ENCODE data around the gene RBM17.
A peak's percentile ranks its signal among the peaks of the same experiment; 100 is the strongest.

RBM17 gene

GRCh38 chr10:6054884-6055283 lies 34.0 kb upstream of the RBM17 start:
- H4K20me1 ChIP-seq (ENCODE audit: insufficient read depth, low read length) = no peaks in the 10 kb centered on the region
- H3K9me3 ChIP-seq (ENCODE audit: low read length) = no peaks in the 10 kb centered on the region
- TF ChIP-seq EZH2 (IDR thresholded peaks at IDR 0.05; ENCODE audit: borderline replicate concordance, low read length) (no peak), CTCF (IDR thresholded peaks at IDR 0.05; ENCODE audit: low read length) (no peak)
- H2AFZ ChIP-seq (ENCODE audit: low read length) = no peak overlapping the region
- H3K4me1 ChIP-seq (ENCODE audit: insufficient read depth, low read length, severe bottlenecking) = peaks cover 94% of the 10 kb centered on the region
- H3F3A ChIP-seq (ENCODE audit: insufficient read depth, low read length) = peaks cover 9% of the 10 kb centered on the region; the same call in 1 of the 2 replicates
- H3K9ac ChIP-seq (ENCODE audit: low read length) = no peak overlapping the region; the same call in 1 of the 2 replicates
- H3K27ac ChIP-seq (ENCODE audit: low read depth, low read length, poor library complexity, severe bottlenecking) = peak overlapping the region; percentile 92
- H3K79me2 ChIP-seq (ENCODE audit: insufficient read depth, low read length) = peaks cover 16% of the 10 kb centered on the region; the same call in 1 of the 2 replicates
- peak overlapping the region; percentile 60; the same call in 1 of the 2 replicates for H3K4me2 ChIP-seq (ENCODE audit: low read length)
- no peak overlapping the region for H3K4me3 ChIP-seq (ENCODE audit: low read depth, low read length, poor library complexity, severe bottlenecking)
- H3K9me2 ChIP-seq (ENCODE audit: low read depth, low read length) = no peaks in the 10 kb centered on the region
- peaks cover 35% of the 10 kb centered on the region; the same call in 1 of the 2 replicates for H3K36me3 ChIP-seq (ENCODE audit: insufficient read depth, low read length)
- H3K27me3 ChIP-seq (ENCODE audit: insufficient read depth, low read length) = no peaks in the 10 kb centered on the region

GRCh38 chr10:6055929-6056328 lies 32.9 kb upstream of the RBM17 start:
- TF ChIP-seq EZH2 (IDR thresholded peaks at IDR 0.05; ENCODE audit: borderline replicate concordance, low read length) (no peak), CTCF (IDR thresholded peaks at IDR 0.05; ENCODE audit: low read length) (no peak)
- Histone ChIP-seq H3K4me2 (ENCODE audit: low read length) (no peak overlapping the region; the same call in 1 of the 2 replicates), H3K27ac (ENCODE audit: low read depth, low read length, poor library complexity, severe bottlenecking) (peak overlapping the region; percentile 89), H3K4me1 (ENCODE audit: insufficient read depth, low read length, severe bottlenecking) (peaks cover 92% of the 10 kb centered on the region), H3K79me2 (ENCODE audit: insufficient read depth, low read length) (peaks cover 23% of the 10 kb centered on the region; the same call in 1 of the 2 replicates), H4K20me1 (ENCODE audit: insufficient read depth, low read length) (no peaks in the 10 kb centered on the region), H3F3A (ENCODE audit: insufficient read depth, low read length) (peaks cover 9% of the 10 kb centered on the region; the same call in 1 of the 2 replicates), H2AFZ (ENCODE audit: low read length) (no peak overlapping the region), H3K9me3 (ENCODE audit: low read length) (no peaks in the 10 kb centered on the region), H3K9ac (ENCODE audit: low read length) (no peak overlapping the region; the same call in 1 of the 2 replicates), H3K4me3 (ENCODE audit: low read depth, low read length, poor library complexity, severe bottlenecking) (no peak overlapping the region), H3K9me2 (ENCODE audit: low read depth, low read length) (no peaks in the 10 kb centered on the region), H3K36me3 (ENCODE audit: insufficient read depth, low read length) (peaks cover 37% of the 10 kb centered on the region; the same call in 1 of the 2 replicates), H3K27me3 (ENCODE audit: insufficient read depth, low read length) (no peaks in the 10 kb centered on the region)

- peaks cover 9% of the 10 kb centered on the region; the same call in 1 of the 2 replicates for H3F3A ChIP-seq (ENCODE audit: insufficient read depth, low read length)
- H3K4me2 ChIP-seq (ENCODE audit: low read length) = peak overlapping the region; percentile 59; the same call in 1 of the 2 replicates
- no peak overlapping the region for H2AFZ ChIP-seq (ENCODE audit: low read length)
- no peaks in the 10 kb centered on the region for H3K27me3 ChIP-seq (ENCODE audit: insufficient read depth, low read length)
- peaks cover 37% of the 10 kb centered on the region; the same call in 1 of the 2 replicates for H3K36me3 ChIP-seq (ENCODE audit: insufficient read depth, low read length)
- H3K4me1 ChIP-seq (ENCODE audit: insufficient read depth, low read length, severe bottlenecking) = peaks cover 95% of the 10 kb centered on the region
- H3K9me3 ChIP-seq (ENCODE audit: low read length) = no peaks in the 10 kb centered on the region
- TF ChIP-seq EZH2 (IDR thresholded peaks at IDR 0.05; ENCODE audit: borderline replicate concordance, low read length) (no peak), CTCF (IDR thresholded peaks at IDR 0.05; ENCODE audit: low read length) (no peak)
- peaks cover 29% of the 10 kb centered on the region for H3K79me2 ChIP-seq (ENCODE audit: insufficient read depth, low read length)
- no peaks in the 10 kb centered on the region for H3K9me2 ChIP-seq (ENCODE audit: low read depth, low read length)
- H4K20me1 ChIP-seq (ENCODE audit: insufficient read depth, low read length) = no peaks in the 10 kb centered on the region
- H3K9ac ChIP-seq (ENCODE audit: low read length) = peak overlapping the region; percentile 24; the same call in 1 of the 2 replicates
- H3K4me3 ChIP-seq (ENCODE audit: low read depth, low read length, poor library complexity, severe bottlenecking) = peak overlapping the region; percentile 16
- peak overlapping the region; percentile 89 for H3K27ac ChIP-seq (ENCODE audit: low read depth, low read length, poor library complexity, severe bottlenecking)
These were observed 32.3 kb upstream of the RBM17 start for GRCh38 chr10:6056411-6057135.

Measured in OCI-LY1 (cell line).